ENCODE measurements around the gene DENND5A.
A peak's percentile ranks its signal among the peaks of the same experiment; 100 is the strongest.
"Not testable (repeated sequence)": the region's sequence is repeated elsewhere in the genome, so short reads cannot be mapped to it uniquely, and the experiment has no call there.

Gene DENND5A

GRCh38 chr11:9253086-9253485, 12.1 kb downstream of the DENND5A start:
- H3K36me3 ChIP-seq (replicated peaks), result peaks cover 7% of the 10 kb centered on the region; the same call in 1 of the 2 replicates
- DNase-seq (ENCODE audit: low spot score in 2 of 2), result no peak
- in situ Hi-C loops (cut with MboI; ENCODE audit: low sequenced_read_pairs), result no loop called here
- H3K27me3 ChIP-seq (ENCODE audit: low read depth), result no peaks in the 10 kb centered on the region
- H3K4me3 ChIP-seq, result no peak overlapping the region
- no peaks in the 10 kb centered on the region for H3K9me3 ChIP-seq
- peaks cover 3% of the 10 kb centered on the region; the same call in 1 of the 2 replicates for H3K4me1 ChIP-seq

GRCh38 chr11:9251311-9251710, 13.8 kb downstream of the DENND5A start:
- in situ Hi-C loops (cut with MboI; ENCODE audit: low sequenced_read_pairs), result no loop called here
- Histone ChIP-seq H3K4me3 (no peak overlapping the region), H3K27me3 (ENCODE audit: low read depth) (no peaks in the 10 kb centered on the region), H3K36me3 (replicated peaks) (peaks cover 7% of the 10 kb centered on the region; the same call in 1 of the 2 replicates), H3K9me3 (no peaks in the 10 kb centered on the region), H3K4me1 (peaks cover 3% of the 10 kb centered on the region; the same call in 1 of the 2 replicates)
- DNase-seq (ENCODE audit: low spot score in 2 of 2), result no peak

GRCh38 chr11:9250139-9250582, 15.0 kb downstream of the DENND5A start:
- H3K4me1 ChIP-seq, result peaks cover 3% of the 10 kb centered on the region; the same call in 1 of the 2 replicates
- H3K4me3 ChIP-seq, result no peak overlapping the region
- in situ Hi-C loops (cut with MboI; ENCODE audit: low sequenced_read_pairs), result no loop called here
- no peaks in the 10 kb centered on the region for H3K9me3 ChIP-seq
- peaks cover 4% of the 10 kb centered on the region; the same call in 1 of the 2 replicates for H3K36me3 ChIP-seq (replicated peaks)
- DNase-seq (ENCODE audit: low spot score in 2 of 2), result no peak
- H3K27me3 ChIP-seq (ENCODE audit: low read depth), result no peaks in the 10 kb centered on the region

- H3K36me3 ChIP-seq (replicated peaks), result peaks cover 1% of the 10 kb centered on the region; the same call in 1 of the 2 replicates
- no peak for DNase-seq (ENCODE audit: low spot score in 2 of 2)
- H3K27me3 ChIP-seq (ENCODE audit: low read depth), result no peaks in the 10 kb centered on the region
- peaks cover 3% of the 10 kb centered on the region; the same call in 1 of the 2 replicates for H3K4me1 ChIP-seq
- no peak overlapping the region for H3K4me3 ChIP-seq
- no peaks in the 10 kb centered on the region; the same call in 1 of the 2 replicates for H3K9me3 ChIP-seq
- in situ Hi-C loops (cut with MboI; ENCODE audit: low sequenced_read_pairs), result no loop called here
Measured at GRCh38 chr11:9249252-9249651, 15.9 kb downstream of the DENND5A start.

GRCh38 chr11:9247863-9248262, 17.3 kb downstream of the DENND5A start:
- in situ Hi-C loops (cut with MboI; ENCODE audit: low sequenced_read_pairs), result no loop called here
- H3K27me3 ChIP-seq (ENCODE audit: low read depth), result no peaks in the 10 kb centered on the region

GRCh38 chr11:9236242-9236641, 28.9 kb downstream of the DENND5A start:
- DNase-seq (ENCODE audit: low spot score in 2 of 2); H3K36me3 ChIP-seq (replicated peaks); H3K4me3 ChIP-seq; H3K27me3 ChIP-seq (ENCODE audit: low read depth); H3K9me3 ChIP-seq; in situ Hi-C loops (cut with MboI; ENCODE audit: low sequenced_read_pairs): not testable (repeated sequence)
- peaks cover 17% of the 10 kb centered on the region for H3K4me1 ChIP-seq

More at GRCh38 chr11:9247863-9248262, 17.3 kb downstream of the DENND5A start:
- Histone ChIP-seq H3K4me3 (no peak overlapping the region), H3K36me3 (replicated peaks) (no peaks in the 10 kb centered on the region; the same call in 1 of the 2 replicates), H3K4me1 (peaks cover 3% of the 10 kb centered on the region; the same call in 1 of the 2 replicates), H3K9me3 (no peaks in the 10 kb centered on the region; the same call in 1 of the 2 replicates)
- DNase-seq (ENCODE audit: low spot score in 2 of 2), result no peak

GRCh38 chr11:9232482-9232881, 32.7 kb downstream of the DENND5A start:
- H3K9me3 ChIP-seq, result peaks cover 5% of the 10 kb centered on the region; the same call in 1 of the 2 replicates
- no peaks in the 10 kb centered on the region for H3K36me3 ChIP-seq (replicated peaks)
- H3K4me3 ChIP-seq, result no peak overlapping the region
- in situ Hi-C loops (cut with MboI; ENCODE audit: low sequenced_read_pairs), result no loop called here
- H3K27me3 ChIP-seq (ENCODE audit: low read depth), result no peaks in the 10 kb centered on the region
- peak; percentile 20 to 39 for DNase-seq (ENCODE audit: low spot score in 2 of 2)
- peaks cover 38% of the 10 kb centered on the region for H3K4me1 ChIP-seq

GRCh38 chr11:9231848-9232177, 33.3 kb downstream of the DENND5A start:
- Histone ChIP-seq H3K4me1 (peaks cover 38% of the 10 kb centered on the region), H3K36me3 (replicated peaks) (no peaks in the 10 kb centered on the region), H3K4me3 (no peak overlapping the region), H3K27me3 (ENCODE audit: low read depth) (no peaks in the 10 kb centered on the region), H3K9me3 (peaks cover 5% of the 10 kb centered on the region; the same call in 1 of the 2 replicates)
- DNase-seq (ENCODE audit: low spot score in 2 of 2), result peak; percentile 53 to 85
- in situ Hi-C loops (cut with MboI; ENCODE audit: low sequenced_read_pairs), result no loop called here

- no peak overlapping the region for H3K4me3 ChIP-seq
- no peaks in the 10 kb centered on the region for H3K27me3 ChIP-seq (ENCODE audit: low read depth)
- peak in 1 of 2 experiments; percentile 28 for DNase-seq (ENCODE audit: low spot score in 2 of 2)
- H3K9me3 ChIP-seq, result peaks cover 5% of the 10 kb centered on the region; the same call in 1 of the 2 replicates
- H3K36me3 ChIP-seq (replicated peaks), result no peaks in the 10 kb centered on the region
- in situ Hi-C loops (cut with MboI; ENCODE audit: low sequenced_read_pairs), result no loop called here
- peaks cover 38% of the 10 kb centered on the region for H3K4me1 ChIP-seq
Measured at GRCh38 chr11:9230296-9230695, 34.9 kb downstream of the DENND5A start.

GRCh38 chr11:9228091-9228490, 37.1 kb downstream of the DENND5A start:
- H3K27me3 ChIP-seq (ENCODE audit: low read depth), result no peaks in the 10 kb centered on the region
- no peaks in the 10 kb centered on the region for H3K9me3 ChIP-seq
- no peak for DNase-seq (ENCODE audit: low spot score in 2 of 2)
- no peaks in the 10 kb centered on the region for H3K36me3 ChIP-seq (replicated peaks)
- in situ Hi-C loops (cut with MboI; ENCODE audit: low sequenced_read_pairs), result no loop called here
- no peak overlapping the region for H3K4me3 ChIP-seq
- peaks cover 35% of the 10 kb centered on the region for H3K4me1 ChIP-seq

GRCh38 chr11:9225748-9226298, 39.3 kb downstream of the DENND5A start:
- no peaks in the 10 kb centered on the region for H3K36me3 ChIP-seq (replicated peaks)
- no peaks in the 10 kb centered on the region for H3K27me3 ChIP-seq (ENCODE audit: low read depth)
- in situ Hi-C loops (cut with MboI; ENCODE audit: low sequenced_read_pairs), result no loop called here
- H3K4me1 ChIP-seq, result peaks cover 17% of the 10 kb centered on the region
- no peak for DNase-seq (ENCODE audit: low spot score in 2 of 2)
- no peak overlapping the region for H3K4me3 ChIP-seq
- H3K9me3 ChIP-seq, result no peaks in the 10 kb centered on the region

GRCh38 chr11:9222654-9223053, 42.5 kb downstream of the DENND5A start:
- no peaks in the 10 kb centered on the region for H3K9me3 ChIP-seq
- H3K27me3 ChIP-seq (ENCODE audit: low read depth), result no peaks in the 10 kb centered on the region
- DNase-seq (ENCODE audit: low spot score in 2 of 2), result no peak
- no peak overlapping the region for H3K4me3 ChIP-seq
- peaks cover 14% of the 10 kb centered on the region for H3K4me1 ChIP-seq
- in situ Hi-C loops (cut with MboI; ENCODE audit: low sequenced_read_pairs), result no loop called here
- H3K36me3 ChIP-seq (replicated peaks), result no peaks in the 10 kb centered on the region; the same call in 1 of the 2 replicates

- H3K9me3 ChIP-seq; H3K36me3 ChIP-seq (replicated peaks); H3K4me3 ChIP-seq; in situ Hi-C loops (cut with MboI; ENCODE audit: low sequenced_read_pairs); H3K27me3 ChIP-seq (ENCODE audit: low read depth); DNase-seq (ENCODE audit: low spot score in 2 of 2): not testable (repeated sequence)
- peaks cover 20% of the 10 kb centered on the region for H3K4me1 ChIP-seq
Measured at GRCh38 chr11:9220853-9221252, 44.3 kb downstream of the DENND5A start.

GRCh38 chr11:9219572-9219971, 45.6 kb downstream of the DENND5A start:
- no peak overlapping the region for H3K4me3 ChIP-seq
- in situ Hi-C loops (cut with MboI; ENCODE audit: low sequenced_read_pairs), result no loop called here
- H3K27me3 ChIP-seq (ENCODE audit: low read depth), result no peaks in the 10 kb centered on the region
- no peaks in the 10 kb centered on the region for H3K9me3 ChIP-seq
- peak; percentile 18 to 48 for DNase-seq (ENCODE audit: low spot score in 2 of 2)
- no peaks in the 10 kb centered on the region; the same call in 1 of the 2 replicates for H3K36me3 ChIP-seq (replicated peaks)
- peaks cover 28% of the 10 kb centered on the region for H3K4me1 ChIP-seq

All from HAP-1 (cell line).